Loucy (cell line): ENCODE measurements around the gene IRF2.

Experiments used
- H2AFZ ChIP-seq: fragments of 200-600 bp; sonication (generic); 2 replicates; pipeline ENCODE4 v1.6.0; 2016; ENCODE audit warnings: antibody characterized with exemption, mild to moderate bottlenecking, low read length, moderate library complexity
- H3F3A ChIP-seq: fragments of 200-600 bp; 2 replicates; pipeline ENCODE4 v1.6.0; 2016; ENCODE audit warnings: antibody characterized with exemption, low read depth, mild to moderate bottlenecking
- H3K27me3 ChIP-seq: fragments of 200-600 bp; sonication (generic); 2 replicates; pipeline ENCODE4 v1.6.1; 2014; ENCODE audit warnings: low read length, mild to moderate bottlenecking; ENCODE audit not compliant: insufficient read depth, poor library complexity, severe bottlenecking
- H3K36me3 ChIP-seq: fragments of 200-600 bp; sonication (generic); 2 replicates; pipeline ENCODE4 v1.6.1; 2016; ENCODE audit warnings: low read length; ENCODE audit not compliant: insufficient read depth
- H3K4me1 ChIP-seq: fragments of 200-600 bp; sonication (generic); 2 replicates; pipeline ENCODE4 v1.5.1; 2014; ENCODE audit warnings: low read length, mild to moderate bottlenecking; ENCODE audit not compliant: insufficient read depth, poor library complexity, severe bottlenecking
- H3K4me2 ChIP-seq: fragments of 200-600 bp; sonication (generic); 2 replicates; pipeline ENCODE4 v1.6.0; 2014; ENCODE audit warnings: antibody characterized with exemption, low read length, low read depth, mild to moderate bottlenecking; ENCODE audit not compliant: poor library complexity, severe bottlenecking
- H3K4me3 ChIP-seq: fragments of 200-600 bp; sonication (generic); 2 replicates; pipeline ENCODE4 v1.5.1; 2014; ENCODE audit warnings: low read length, mild to moderate bottlenecking, mixed read lengths; ENCODE audit not compliant: poor library complexity, severe bottlenecking
- H3K79me2 ChIP-seq: fragments of 200-600 bp; sonication (generic); 2 replicates; pipeline ENCODE4 v1.6.1; 2014; ENCODE audit warnings: low read length; ENCODE audit not compliant: insufficient read depth
- H3K9ac ChIP-seq: fragments of 200-600 bp; sonication (generic); 2 replicates; pipeline ENCODE4 v1.6.0; 2014; ENCODE audit warnings: mild to moderate bottlenecking, low read depth, low read length, moderate library complexity; ENCODE audit not compliant: poor library complexity, severe bottlenecking
- H3K9me2 ChIP-seq: fragments of 200-600 bp; sonication (generic); replicated peaks from 2 replicates; pipeline ENCODE4 v1.6.1; 2016; ENCODE audit warnings: low read depth, low read length, mixed read lengths
- H3K9me3 ChIP-seq: fragments of 200-600 bp; sonication (generic); 2 replicates; pipeline ENCODE4 v1.6.1; 2014; ENCODE audit warnings: mild to moderate bottlenecking, antibody characterized with exemption, low read length, low read depth; ENCODE audit not compliant: insufficient read depth
- H4K20me1 ChIP-seq: fragments of 200-600 bp; sonication (generic); 2 replicates; pipeline ENCODE4 v1.6.0; 2014; ENCODE audit warnings: antibody characterized with exemption, low read length, mild to moderate bottlenecking; ENCODE audit not compliant: insufficient read depth, poor library complexity, severe bottlenecking
- CTCF ChIP-seq: fragments of 200-600 bp; sonication (generic); conservative IDR thresholded peaks from 2 replicates; pipeline ENCODE4 v1.5.1; 2014; ENCODE audit warnings: mild to moderate bottlenecking, antibody characterized with exemption, low read length
- EZH2phosphoT487 ChIP-seq: fragments of 200-600 bp; IDR thresholded peaks from 2 replicates; pipeline ENCODE4 v1.6.1; 2018; ENCODE audit warnings: antibody characterized with exemption, mild to moderate bottlenecking, moderate library complexity, borderline replicate concordance

IRF2 gene

GRCh38 chr4:184419976-184420375, 54.4 kb downstream of the IRF2 start:
- Histone ChIP-seq H3F3A (no peaks in the 10 kb centered on the region), H3K9me3 (peaks cover 6% of the 10 kb centered on the region; the same call in 1 of the 2 replicates), H3K9me2 (no peaks in the 10 kb centered on the region), H3K4me2 (no peak overlapping the region), H3K27me3 (no peaks in the 10 kb centered on the region), H3K79me2 (peaks cover 38% of the 10 kb centered on the region), H2AFZ (no peak overlapping the region), H4K20me1 (no peaks in the 10 kb centered on the region), H3K4me1 (peaks cover 13% of the 10 kb centered on the region), H3K4me3 (no peak overlapping the region), H3K36me3 (peaks cover 62% of the 10 kb centered on the region), H3K9ac (no peak overlapping the region)
- no peak for TF ChIP-seq CTCF
- no peak for TF ChIP-seq EZH2phosphoT487

GRCh38 chr4:184417802-184418511, 56.4 kb downstream of the IRF2 start:
- no peak overlapping the region for H2AFZ ChIP-seq
- no peaks in the 10 kb centered on the region for H4K20me1 ChIP-seq
- peaks cover 6% of the 10 kb centered on the region; the same call in 1 of the 2 replicates for H3K9me3 ChIP-seq
- H3K4me2 ChIP-seq, result no peak overlapping the region
- peaks cover 13% of the 10 kb centered on the region for H3K4me1 ChIP-seq
- TF ChIP-seq EZH2phosphoT487 (no peak), CTCF (no peak)
- H3K4me3 ChIP-seq, result no peak overlapping the region
- no peaks in the 10 kb centered on the region for H3F3A ChIP-seq
- H3K36me3 ChIP-seq, result peaks cover 58% of the 10 kb centered on the region
- H3K27me3 ChIP-seq, result no peaks in the 10 kb centered on the region
- peaks cover 28% of the 10 kb centered on the region for H3K79me2 ChIP-seq
- no peaks in the 10 kb centered on the region for H3K9me2 ChIP-seq
- H3K9ac ChIP-seq, result no peak overlapping the region

DNA sequence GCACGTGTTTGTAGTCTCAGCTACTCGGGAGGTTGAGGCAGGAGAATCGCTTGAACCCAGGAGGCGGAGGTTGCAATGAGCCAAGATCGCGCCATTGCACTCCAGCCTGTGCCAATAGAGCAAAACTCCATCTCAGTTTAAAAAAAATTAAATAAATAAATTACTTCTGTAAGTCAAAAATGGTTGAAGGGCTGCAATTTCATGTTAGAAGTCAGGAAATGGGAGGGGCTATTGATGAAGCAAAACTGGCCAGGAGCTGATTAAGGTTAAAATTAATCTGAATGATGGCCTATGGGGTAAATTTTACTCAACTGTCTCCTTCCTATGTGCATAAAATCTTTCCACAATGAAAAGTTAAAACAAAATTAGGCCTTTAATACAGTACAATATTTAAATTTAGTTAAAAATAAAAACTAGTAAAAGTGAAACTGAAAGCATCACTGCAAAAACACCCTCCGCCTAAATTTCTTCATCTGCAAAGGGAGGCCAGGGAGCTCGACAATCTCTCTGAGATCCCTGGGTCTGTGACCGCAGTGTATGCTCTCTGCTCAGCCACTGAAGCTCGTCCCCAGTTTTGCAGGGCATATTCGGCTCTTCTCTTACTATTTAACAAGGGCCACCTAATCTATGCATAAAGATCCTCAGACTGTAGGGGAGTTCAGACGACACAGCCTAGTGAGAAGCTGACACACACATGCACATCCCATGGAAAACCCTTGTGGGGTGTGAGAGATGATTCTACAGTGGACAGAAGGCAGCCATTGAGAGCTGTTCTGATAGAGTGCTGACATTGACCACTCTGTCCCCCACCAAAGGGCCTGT, 57.2 kb downstream of the IRF2 start:
- no peak overlapping the region for H3K9ac ChIP-seq

More for the DNA sequence above, 57.2 kb downstream of the IRF2 start:
- no peaks in the 10 kb centered on the region for H3F3A ChIP-seq
- H3K27me3 ChIP-seq, result no peaks in the 10 kb centered on the region
- H3K36me3 ChIP-seq, result peaks cover 53% of the 10 kb centered on the region
- peaks cover 13% of the 10 kb centered on the region for H3K4me1 ChIP-seq
- H4K20me1 ChIP-seq, result no peaks in the 10 kb centered on the region
- peak overlapping the region; percentile 20 for H3K4me2 ChIP-seq
- H3K4me3 ChIP-seq, result peak overlapping the region; percentile 40
- peaks cover 20% of the 10 kb centered on the region for H3K79me2 ChIP-seq
- 0 out of 2 replicates have a peak, but pooled peaks cover under 1% of the 10 kb centered on the region for H3K9me3 ChIP-seq
- TF ChIP-seq CTCF, result no peak
- TF ChIP-seq EZH2phosphoT487, result no peak
- no peaks in the 10 kb centered on the region for H3K9me2 ChIP-seq
- no peak overlapping the region for H2AFZ ChIP-seq
